GM04504 (cell line): ENCODE measurements around the gene VEGFD.
"Not testable (repeated sequence)": the region's sequence is repeated elsewhere in the genome, so short reads cannot be mapped to it uniquely, and the experiment has no call there.

Source experiments
- DNase-seq: peaks from one replicate; pipeline ENCODE4 v3.0.0-alpha.2; 2012; ENCODE audit warnings: low read depth

Gene VEGFD

DNA sequence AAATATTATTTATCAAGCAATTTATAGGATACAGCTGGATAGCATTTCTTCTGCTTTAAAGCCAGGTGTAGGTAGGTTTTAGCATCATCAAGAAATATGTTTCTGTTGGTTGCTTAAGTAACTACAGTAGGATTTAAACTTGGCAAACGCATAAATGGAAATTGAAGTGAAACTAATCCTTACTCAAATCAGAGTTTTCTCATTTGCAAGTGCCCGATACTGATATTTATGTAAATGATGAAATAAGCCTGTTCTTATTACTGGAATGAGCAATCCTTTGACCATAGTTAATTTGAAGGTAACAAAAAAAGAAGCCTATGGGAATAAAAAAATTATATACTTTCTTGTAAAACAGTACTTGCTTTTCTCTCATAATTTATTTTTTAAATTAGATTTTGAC lies 25.7 kb downstream of the VEGFD start:
- DNase-seq: no peak

DNA sequence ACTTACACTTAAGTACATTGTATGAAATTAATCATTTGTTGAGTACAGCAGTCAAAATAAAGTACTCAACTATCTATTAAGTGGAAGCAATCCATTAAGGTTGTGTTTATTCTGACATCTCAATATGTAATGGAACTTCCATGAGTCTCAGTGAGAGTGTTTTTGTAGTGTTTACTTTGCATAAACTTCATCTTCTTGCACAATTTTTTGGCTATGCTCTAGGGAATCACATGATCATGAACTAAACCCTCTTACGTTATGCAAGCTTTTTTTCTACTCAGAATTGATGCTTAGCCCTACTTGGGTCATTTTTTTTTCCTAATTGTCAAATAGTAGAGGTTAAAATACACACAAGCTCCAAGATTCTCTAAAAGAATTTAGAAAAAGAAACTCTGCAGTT lies 27.8 kb downstream of the VEGFD start:
- no peak for DNase-seq

DNA sequence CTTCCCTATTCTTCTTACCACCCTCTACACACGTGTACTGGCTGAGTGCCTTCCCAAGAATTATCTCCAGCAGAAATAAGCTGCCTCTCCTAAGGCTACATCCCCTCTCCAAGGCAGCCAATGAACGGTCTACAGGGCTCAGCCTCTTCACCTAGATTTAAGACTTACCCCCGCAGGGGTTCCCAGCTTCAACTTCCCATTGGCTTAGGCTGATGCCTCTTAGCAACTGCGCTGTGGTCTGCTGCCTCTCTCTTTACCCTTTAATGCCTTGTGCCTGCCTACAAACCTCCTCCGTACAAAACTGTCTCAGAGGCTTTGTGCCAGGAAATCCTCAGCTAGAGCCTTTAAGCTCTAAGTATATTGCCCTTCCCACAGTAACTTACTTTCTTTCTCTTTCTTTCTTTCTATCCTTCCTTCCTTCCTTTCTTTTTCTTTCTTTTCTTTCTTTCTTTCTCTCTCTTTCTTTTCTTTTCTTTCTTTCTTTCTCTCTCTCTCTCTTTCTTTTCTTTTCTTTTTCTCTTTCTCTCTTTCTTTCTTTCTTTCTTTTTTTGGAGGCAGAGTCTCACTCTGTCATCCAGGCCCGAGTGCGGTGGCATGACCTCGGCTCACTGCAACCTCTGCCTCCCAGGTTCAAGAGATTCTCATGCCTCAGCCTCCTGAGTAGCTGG lies 33.8 kb downstream of the VEGFD start:
- DNase-seq: no peak

DNA sequence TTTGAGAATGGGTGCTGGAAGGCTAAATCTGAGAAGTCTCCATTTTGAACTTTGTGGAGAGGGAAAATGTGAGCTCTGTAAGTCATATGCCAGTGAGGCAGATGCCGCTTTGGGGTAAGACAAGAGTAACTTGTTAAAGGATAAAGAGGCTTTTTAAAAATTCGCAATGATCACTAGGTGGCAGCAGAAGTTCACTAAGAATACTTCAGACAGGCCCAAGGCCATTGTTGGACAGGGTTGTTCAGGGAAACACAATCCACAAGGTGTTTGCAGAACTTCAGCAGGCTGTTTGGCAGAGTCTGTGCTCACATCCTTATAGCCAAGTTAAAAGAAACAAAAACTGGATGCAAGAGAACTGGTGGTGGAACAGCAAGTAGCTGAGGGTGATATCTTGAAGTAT lies 35.2 kb downstream of the VEGFD start:
- DNase-seq: peak; percentile 38

DNA sequence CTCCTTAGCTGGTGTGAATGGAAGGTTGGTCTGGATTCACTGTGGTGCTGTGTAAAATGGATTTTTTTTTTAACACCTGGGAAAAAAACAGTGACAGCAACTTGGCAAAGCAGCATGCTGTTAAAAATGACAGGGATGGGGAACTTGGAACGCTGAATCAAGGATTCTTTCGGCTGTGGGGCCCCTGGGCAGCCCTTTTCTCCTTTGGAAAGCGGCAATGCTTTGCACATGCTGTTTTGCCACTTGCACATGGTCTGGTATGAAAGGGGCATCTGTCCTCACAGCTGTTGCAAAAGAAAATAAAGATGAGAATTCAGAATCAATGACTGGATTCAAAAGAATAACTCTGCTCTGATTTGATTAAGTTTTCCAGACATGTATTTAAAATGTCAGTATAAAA lies 38.2 kb downstream of the VEGFD start:
- no peak for DNase-seq

DNA sequence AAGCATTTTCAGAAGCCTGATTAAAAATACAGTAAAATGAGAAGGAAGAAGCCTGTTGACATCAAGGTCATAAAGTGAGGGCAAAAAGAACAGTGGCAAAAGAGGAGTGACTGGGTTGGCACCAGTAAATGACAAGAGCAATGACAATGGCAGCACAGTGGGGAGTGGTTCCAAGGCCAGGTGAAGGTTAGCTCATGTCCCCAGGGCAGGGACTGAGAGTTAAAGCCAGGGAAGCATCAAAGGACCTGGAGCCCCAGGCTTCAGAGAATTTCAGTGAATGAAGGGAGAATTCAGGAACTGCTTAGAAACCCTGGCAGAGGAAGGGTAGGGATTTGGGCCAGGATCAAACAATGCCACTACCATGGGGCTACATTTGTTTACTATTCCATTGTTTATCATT lies 40.1 kb downstream of the VEGFD start:
- DNase-seq: no peak

DNA sequence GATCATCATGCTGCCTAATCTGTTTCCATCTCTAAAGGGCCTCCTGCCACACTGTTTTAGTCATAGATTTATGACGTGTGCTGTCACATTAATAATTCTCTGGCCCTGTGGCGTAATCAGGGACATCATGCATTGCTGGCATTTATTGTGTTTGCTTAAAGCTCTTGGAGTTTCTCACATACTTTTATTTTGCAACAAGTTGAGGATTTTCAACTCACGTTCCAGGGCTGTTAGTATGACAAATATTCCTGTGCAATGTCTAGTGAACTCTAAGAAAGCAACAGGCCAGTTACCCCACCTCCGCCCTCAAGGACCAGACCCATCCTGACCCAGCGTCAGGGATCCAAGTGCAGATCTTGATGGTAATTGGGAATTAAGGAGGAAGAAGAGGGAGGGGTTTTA lies 41.1 kb downstream of the VEGFD start:
- DNase-seq: peak; percentile 38

DNA sequence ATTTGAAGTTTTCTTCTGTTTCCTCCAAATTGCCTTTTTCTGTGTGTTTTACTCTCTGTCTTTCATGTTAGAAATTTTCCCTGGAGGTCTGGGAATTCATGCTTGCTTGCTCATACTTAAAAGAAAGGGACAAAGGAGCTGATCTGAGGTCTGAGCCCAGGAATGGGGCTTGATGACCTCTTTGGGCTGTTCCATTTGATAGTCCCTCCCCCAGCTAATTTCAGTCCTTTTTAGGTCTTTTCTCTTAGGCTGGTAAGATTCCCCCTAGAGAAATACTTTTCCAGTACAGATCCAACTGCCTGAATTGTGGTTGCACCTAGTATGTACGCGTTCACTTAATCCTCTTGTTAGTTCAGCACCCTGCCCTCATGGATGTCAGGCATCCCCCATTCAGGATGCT lies 43.3 kb downstream of the VEGFD start:
- DNase-seq: no peak

DNA sequence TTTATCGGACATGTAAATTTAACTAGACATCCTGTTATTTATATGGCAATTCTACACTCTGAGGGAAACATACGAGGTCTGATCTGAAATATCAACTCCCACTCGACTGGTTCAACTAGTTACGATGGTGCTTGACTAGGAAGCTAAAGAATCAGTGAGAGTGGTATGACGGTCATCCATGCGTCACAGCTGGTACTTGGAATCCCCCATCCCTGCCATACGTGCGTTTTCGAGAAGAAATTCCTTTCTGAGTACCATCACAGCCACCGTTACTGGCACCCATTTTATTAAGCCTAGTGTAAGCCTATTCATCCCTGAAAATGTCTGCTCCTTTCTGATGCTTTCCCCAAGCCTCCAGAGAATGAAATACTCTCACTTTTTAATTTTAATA lies 48.2 kb downstream of the VEGFD start:
- DNase-seq: no peak

DNA sequence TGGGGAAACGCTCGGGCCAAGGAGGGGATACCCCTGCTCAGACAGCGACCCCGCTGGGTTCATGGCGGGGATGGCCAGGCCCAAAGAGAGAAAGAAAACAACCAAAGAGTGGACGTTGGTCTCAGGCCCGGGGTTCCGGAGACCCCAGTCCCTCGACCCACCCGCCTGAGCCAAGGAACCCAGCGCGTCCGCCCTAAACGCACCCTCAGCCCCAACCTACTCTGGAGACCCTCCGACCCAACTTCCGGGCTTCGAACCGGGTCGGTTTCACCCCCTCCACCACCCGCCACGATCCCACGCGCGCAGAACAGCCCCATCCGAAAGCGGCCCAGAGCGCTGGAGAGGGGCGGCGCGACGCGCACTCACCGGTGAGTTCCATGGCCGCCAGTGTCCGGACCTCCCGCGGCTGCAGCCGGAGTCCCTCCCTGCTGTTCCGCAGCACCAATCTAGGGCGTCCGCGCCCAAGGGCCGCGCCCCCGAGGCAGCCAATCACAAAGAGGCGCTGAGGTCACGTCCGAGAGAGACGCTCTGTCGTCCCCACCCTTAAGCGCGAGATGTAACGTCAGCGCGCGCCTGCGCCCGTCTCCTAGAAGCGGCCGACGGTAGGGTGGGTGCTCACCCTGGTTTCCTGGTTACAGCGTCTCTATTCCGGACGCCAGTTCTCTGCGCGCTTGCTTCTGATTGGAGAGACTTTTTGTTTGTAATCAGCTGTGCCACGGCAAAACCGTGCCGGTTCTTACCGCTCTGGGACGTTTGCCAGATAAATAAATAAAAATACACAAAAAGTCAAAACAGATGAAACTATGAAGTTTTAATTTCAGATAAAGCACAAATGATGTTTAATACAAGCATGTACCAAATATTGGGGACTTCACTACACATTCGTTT lies 48.8 kb downstream of the VEGFD start, which contains the start of gene PIGA:
Gene PIGA, minus strand, starts transcription at position 389 of the 888 bp plus-strand sequence. CDS start 3,593 bp downstream, outside the sequence.
- peak; percentile 91 for DNase-seq

DNA sequence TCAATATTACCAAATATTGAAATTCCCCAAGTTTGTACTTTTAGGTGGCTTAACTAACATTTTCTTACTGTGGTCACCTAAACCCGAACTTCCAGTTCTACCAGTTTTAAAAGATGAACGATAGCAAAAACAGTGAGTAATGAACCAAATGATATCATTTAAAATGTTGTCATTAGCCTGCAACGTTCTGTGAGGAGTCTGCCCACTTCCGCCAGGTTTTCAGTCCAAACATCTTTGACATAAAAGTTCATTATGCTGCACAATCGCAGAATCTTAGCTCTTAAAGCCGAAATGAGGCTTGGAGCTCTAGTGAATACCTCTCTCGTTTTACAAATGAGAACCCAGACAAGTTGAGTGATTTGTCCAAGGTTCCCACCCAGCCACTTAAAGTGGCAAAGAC lies 49.7 kb downstream of the VEGFD start:
- no peak for DNase-seq

DNA sequence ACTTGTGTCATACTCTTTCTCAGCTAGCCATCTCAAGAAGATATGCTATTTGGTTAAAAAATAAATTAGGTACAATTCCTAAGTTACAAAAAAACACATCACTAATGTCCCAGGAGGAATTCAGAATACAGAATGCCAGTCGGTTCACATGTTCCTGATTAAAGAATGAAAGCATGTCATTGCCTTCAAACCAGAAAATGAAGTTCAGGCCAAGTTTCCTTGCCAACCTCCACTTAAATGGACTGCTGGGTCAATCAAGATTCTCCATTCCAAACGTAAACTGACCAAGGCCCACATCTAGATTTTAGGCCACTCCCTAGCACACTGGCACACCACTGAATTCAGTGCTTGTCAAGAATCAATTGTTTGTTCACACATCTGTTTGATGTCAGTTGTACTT lies 55.4 kb downstream of the VEGFD start:
- no peak for DNase-seq

DNA sequence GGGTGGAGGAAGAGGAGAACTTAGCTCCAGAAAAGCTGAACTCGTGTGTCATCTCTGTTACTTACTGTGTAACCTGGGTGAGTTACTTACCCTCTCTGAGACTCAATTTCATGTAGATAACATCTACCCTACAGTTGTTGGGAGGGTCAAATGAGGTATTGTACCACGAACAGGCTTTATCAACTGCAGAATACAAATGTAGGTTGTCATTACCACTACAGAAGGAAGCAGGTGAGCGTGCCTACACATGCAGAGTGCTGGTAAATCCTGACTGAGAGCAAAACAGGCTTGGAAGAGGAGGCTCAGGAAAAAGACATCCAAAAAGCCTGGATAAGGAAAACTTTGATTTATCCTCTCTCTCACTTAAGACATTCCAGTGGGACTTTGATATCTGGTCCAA lies 56.1 kb downstream of the VEGFD start:
- DNase-seq: no peak

DNA sequence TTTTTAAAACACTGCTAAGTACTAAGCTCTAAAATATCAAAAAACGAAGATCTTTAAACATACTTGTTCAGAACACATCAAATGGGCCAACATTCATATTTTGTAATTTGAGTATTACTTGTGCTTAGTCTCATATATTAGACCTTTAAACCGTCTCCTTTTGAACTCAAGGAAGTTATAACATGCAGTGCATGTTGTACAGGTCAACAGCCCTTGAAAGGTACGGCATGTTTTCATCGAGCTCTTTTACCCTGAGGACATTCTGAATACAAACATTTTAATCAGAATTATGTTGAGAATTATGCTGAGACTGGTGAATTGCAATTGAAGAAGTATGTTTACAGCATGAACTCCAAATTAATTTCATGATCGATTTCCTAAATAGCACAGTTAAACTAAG lies 61.7 kb downstream of the VEGFD start:
- DNase-seq: no peak

DNA sequence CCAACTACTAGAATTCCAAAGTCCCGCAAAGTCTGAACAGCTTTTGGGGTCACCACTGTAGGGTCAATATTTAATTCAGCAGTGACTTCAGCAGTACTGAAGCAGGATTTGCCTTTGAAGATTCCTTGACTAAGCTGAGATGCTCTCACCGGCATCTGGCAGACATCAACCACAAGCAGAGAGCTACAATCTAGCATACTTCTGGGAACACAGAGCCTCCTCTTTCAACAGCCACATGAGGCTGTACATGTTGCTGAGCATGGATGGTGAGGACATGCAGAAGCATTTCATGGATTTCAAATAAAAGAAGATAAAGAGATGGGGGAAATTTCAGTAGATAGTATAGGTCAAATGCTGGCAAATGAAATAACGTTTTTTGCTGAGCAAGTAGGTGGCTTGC lies 62.1 kb downstream of the VEGFD start:
- DNase-seq: no peak

DNA sequence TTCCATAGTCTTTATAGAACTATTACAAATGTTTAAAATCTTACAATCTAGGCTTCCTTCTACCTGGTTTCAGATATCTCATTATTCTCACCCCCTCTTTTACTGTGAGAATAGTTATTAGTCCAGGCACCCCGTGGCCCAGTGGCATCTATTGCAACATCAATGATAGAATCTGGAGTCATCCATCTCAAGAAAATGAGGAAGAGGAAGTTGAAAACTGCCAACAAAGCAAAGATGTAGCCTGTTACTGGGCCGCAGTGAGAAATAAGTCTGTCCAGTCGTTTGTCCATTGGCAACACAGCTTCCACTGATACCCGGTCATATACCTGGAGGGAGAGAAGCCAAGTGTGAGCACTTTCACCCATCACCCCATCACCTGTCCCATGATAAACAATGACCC lies 62.8 kb downstream of the VEGFD start:
- DNase-seq: no peak

DNA sequence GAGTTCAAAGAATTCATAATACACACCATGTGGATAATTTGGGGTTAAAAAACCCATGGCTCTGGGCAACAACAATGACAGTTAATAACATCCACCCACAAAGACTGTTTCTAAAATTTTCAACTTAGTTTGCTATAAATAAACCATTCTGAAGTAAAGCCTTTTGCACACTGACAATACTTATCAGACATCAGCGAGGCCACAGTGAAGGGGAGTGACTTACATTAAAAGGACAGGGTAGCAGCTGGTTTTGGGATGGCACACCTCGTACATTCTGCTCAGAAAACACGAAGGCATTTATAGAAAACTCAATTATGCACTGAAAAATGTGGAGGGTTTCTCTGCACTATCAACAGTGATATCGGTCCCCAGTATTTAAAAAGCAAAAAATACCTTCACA lies 63.9 kb downstream of the VEGFD start:
- no peak for DNase-seq

DNA sequence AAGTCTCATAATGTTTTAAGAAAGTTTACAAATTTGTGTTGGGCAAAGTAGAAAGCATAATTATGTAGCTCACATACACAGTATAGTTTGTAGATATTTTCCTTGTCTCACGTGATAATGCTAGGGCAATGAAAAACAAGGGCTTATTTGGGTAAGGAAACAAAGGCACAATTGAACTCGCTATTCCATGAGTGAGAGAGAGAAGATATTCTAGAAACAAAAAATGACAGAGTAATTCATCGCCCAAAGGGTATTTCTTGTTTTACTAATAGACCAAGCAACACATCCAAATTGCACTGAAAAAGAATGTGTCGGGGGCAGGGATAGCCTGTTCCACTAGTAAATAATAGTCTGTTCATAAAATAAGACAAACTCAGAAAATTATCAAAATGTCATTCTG lies 65.1 kb downstream of the VEGFD start:
- no peak for DNase-seq

DNA sequence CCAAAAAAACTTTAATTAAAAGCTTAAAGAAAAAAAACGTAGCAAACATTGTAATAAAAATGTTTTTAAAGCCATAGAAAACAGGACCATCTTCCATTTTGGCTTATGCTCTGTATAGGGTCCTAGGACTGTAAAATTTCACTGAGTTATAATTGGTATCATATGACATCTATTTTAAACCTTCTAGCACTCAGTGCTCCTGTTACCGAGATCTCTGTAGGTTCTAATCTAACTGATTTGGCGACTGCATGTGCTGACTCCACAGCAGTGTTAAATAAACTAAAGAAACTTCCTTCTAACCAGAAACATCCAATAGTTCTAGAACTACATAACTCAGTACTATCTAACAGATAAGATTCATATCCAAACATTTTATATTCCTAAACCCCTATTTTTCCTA lies 68.7 kb downstream of the VEGFD start, which contains the start of gene ASB11:
Gene ASB11, minus strand, starts transcription at position 132 of the 400 bp plus-strand sequence. Its CDS starts 35 bp downstream, at position 97.
- no peak for DNase-seq

DNA sequence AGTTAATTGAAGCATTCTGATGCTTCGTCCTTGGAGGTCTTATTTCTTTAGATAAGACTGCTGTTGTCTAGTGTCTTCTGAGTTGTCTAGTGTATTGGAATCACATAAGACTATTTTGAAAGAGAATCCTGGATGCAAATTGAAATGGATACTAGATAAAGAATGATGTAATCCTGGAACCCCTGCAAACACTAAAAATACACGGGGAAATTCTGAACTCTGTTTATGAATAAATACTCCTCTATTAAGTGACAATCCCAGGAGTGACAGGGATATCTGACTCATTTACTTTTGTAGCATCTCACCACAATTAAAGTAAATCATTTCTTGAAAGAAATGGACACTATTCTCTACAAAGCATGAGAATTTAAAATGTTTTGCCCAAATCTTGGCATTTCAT lies 69.7 kb downstream of the VEGFD start:
- no peak for DNase-seq

DNA sequence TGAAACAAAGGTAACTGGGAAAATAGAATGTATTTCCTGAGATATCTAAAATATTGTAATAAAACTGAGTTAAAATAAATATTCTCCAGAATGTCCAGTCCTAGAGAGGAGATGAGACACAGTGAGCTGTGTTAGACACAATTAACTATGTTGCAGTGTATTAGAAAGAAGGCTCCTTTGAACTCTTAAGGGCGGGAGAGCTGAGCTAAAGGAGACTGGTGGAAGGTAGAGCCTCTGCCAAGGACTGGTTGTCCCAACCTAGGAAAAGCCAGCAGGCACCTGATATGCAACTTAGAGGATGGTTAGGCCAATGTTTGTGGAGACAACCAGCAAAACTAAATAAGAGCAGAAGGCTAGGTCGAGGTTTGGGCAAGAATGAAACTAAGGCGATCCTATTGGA lies 73.1 kb downstream of the VEGFD start:
- DNase-seq: no peak

DNA sequence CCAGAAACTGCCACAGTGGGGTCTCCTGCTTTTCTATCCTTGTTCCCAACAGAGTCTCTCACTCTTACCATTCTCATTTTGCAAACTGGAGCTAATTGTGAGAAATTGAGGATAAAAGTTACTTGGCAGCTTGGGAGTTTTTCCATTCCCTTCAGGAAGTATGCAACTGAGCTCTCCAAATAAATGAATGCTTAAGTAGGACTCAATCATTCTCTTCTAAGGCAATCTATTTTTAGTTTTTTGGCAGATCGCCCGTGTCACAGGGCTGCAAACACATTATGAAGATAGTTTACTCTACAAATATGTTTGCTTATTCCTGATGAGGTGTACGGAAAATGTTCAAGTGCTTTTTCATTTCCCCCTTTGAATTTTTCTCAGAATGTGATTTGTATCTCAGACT lies 74.1 kb downstream of the VEGFD start:
- DNase-seq: no peak

DNA sequence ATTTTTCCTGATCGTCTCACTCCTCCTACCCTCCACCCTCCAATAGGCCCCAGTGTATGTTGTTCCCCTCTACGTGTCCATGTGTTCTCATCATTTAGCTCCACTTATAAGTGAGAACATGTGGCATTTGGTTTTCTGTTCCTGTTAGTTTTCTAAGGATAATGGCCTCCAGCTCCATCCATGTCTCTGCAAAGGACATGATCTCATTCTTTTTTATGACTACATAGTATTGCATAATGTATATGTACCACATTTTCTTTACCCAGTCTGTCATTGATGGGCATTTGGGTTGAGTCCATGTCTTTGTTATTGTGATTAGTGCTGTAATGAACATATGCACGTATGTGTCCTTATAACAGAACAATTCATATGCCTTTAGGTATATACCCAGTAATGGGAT lies 78.3 kb downstream of the VEGFD start:
- DNase-seq: not testable (repeated sequence)

DNA sequence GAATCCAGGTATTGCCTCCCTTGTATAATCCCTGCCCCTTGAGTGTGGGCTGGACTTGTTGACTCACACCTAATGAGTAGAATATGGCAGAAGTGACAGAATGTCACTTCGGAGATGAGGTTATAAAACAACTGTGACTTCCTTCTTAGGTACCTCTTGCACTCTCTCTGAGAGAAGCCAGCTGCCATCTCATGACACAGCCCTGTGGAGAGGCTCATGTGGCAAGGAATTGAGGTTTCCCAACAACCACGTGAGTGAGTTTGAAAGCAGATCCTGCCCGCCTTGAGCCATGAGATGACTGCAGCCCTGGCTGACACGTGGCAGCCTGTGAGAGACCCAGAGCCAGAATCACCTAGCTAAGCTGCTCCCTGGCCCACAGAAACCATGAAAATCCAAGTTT lies 82.3 kb downstream of the VEGFD start:
- no peak for DNase-seq
